ENCODE data around the gene SBK2.
"Not testable (repeated sequence)": the region's sequence is repeated elsewhere in the genome, so short reads cannot be mapped to it uniquely, and the experiment has no call there.

SBK2 gene

GRCh38 chr19:55500368-55500952 is 36.5 kb downstream of the SBK2 start:
- DNase-seq, result no peak

- no peak for DNase-seq
These were observed 38.6 kb downstream of the SBK2 start for GRCh38 chr19:55498246-55498840.

GRCh38 chr19:55497763-55498162 is 39.2 kb downstream of the SBK2 start:
- no peak for DNase-seq

GRCh38 chr19:55496820-55497219 is 40.1 kb downstream of the SBK2 start:
- DNase-seq, result not testable (repeated sequence)

- DNase-seq, result no peak
These were observed 41.1 kb downstream of the SBK2 start for GRCh38 chr19:55495646-55496349.

GRCh38 chr19:55494172-55494761 is 42.7 kb downstream of the SBK2 start:
- no peak for DNase-seq

GRCh38 chr19:55493645-55494171 is 43.2 kb downstream of the SBK2 start:
- DNase-seq, result no peak

- no peak for DNase-seq
These were observed 43.8 kb downstream of the SBK2 start for GRCh38 chr19:55493052-55493644.

- DNase-seq, result no peak
These were observed 44.5 kb downstream of the SBK2 start for GRCh38 chr19:55492362-55492944.

- no peak for DNase-seq
These were observed 45.2 kb downstream of the SBK2 start for GRCh38 chr19:55491546-55492360.

- DNase-seq, result no peak
These were observed 46.2 kb downstream of the SBK2 start for GRCh38 chr19:55490478-55491432.

GRCh38 chr19:55489711-55490477 is 47.0 kb downstream of the SBK2 start:
- DNase-seq, result no peak

GRCh38 chr19:55488986-55489710 is 47.8 kb downstream of the SBK2 start:
- DNase-seq, result no peak

- DNase-seq, result no peak
These were observed 48.8 kb downstream of the SBK2 start, which contains the start of gene SSC5D for GRCh38 chr19:55487924-55488687. Gene SSC5D (plus strand): TSS chr19:55488436. CDS start chr19:55488590, 154 bp downstream.

GRCh38 chr19:55486971-55487923 is 49.7 kb downstream of the SBK2 start:
- no peak for DNase-seq

GRCh38 chr19:55486043-55486970 is 50.6 kb downstream of the SBK2 start:
- DNase-seq, result no peak
